ENCODE data around the gene C17orf78.
A peak's percentile ranks its signal among the peaks of the same experiment; 100 is the strongest.
"Not testable (repeated sequence)": the region's sequence is repeated elsewhere in the genome, so short reads cannot be mapped to it uniquely, and the experiment has no call there.

The C17orf78 gene

GRCh38 chr17:37386462-37386861, 10.7 kb downstream of the C17orf78 start:
- no peak for DNase-seq (ENCODE audit: low read depth in 2 of 2)

- DNase-seq (ENCODE audit: low read depth in 2 of 2) = no peak
Observed at GRCh38 chr17:37388266-37388665, 12.5 kb downstream of the C17orf78 start.

- no peak for DNase-seq (ENCODE audit: low read depth in 2 of 2)
Observed at GRCh38 chr17:37389160-37389559, 13.4 kb downstream of the C17orf78 start.

GRCh38 chr17:37391146-37391545, 15.4 kb downstream of the C17orf78 start:
- DNase-seq (ENCODE audit: low read depth in 2 of 2) = no peak

GRCh38 chr17:37392024-37392590, 16.3 kb downstream of the C17orf78 start:
- no peak for DNase-seq (ENCODE audit: low read depth in 2 of 2)

- DNase-seq (ENCODE audit: low read depth in 2 of 2) = no peak
Observed at GRCh38 chr17:37393352-37393751, 17.6 kb downstream of the C17orf78 start.

GRCh38 chr17:37399265-37399803, 23.5 kb downstream of the C17orf78 start:
- no peak for DNase-seq (ENCODE audit: low read depth in 2 of 2)

GRCh38 chr17:37400505-37400904, 24.7 kb downstream of the C17orf78 start:
- DNase-seq (ENCODE audit: low read depth in 2 of 2) = no peak

GRCh38 chr17:37405522-37405921, 29.7 kb downstream of the C17orf78 start:
- not testable (repeated sequence) for DNase-seq (ENCODE audit: low read depth in 2 of 2)

- no peak for DNase-seq (ENCODE audit: low read depth in 2 of 2)
Observed at GRCh38 chr17:37405955-37406634, 30.3 kb downstream of the C17orf78 start.

- DNase-seq (ENCODE audit: low read depth in 2 of 2) = peak; percentile 36 to 56
Observed at GRCh38 chr17:37406635-37407461, 31.1 kb downstream of the C17orf78 start, which contains the start of the genes ACACA and TADA2A. TSS of gene ACACA (minus strand) at chr17:37406836. CDS start at chr17:37406299, 537 bp downstream. TSS of gene TADA2A (plus strand) at chr17:37406886. CDS start at chr17:37411366, 4,480 bp downstream.

GRCh38 chr17:37408145-37408479, 32.3 kb downstream of the C17orf78 start:
- not testable (repeated sequence) for DNase-seq (ENCODE audit: low read depth in 2 of 2)

- DNase-seq (ENCODE audit: low read depth in 2 of 2) = no peak
Observed at GRCh38 chr17:37410357-37410756, 34.6 kb downstream of the C17orf78 start.

- DNase-seq (ENCODE audit: low read depth in 2 of 2) = no peak
Observed at GRCh38 chr17:37413875-37414519, 38.2 kb downstream of the C17orf78 start.

- no peak for DNase-seq (ENCODE audit: low read depth in 2 of 2)
Observed at GRCh38 chr17:37417852-37418251, 42.1 kb downstream of the C17orf78 start.

GRCh38 chr17:37422971-37423625, 47.3 kb downstream of the C17orf78 start:
- no peak for DNase-seq (ENCODE audit: low read depth in 2 of 2)

GRCh38 chr17:37425268-37425667, 49.5 kb downstream of the C17orf78 start:
- no peak for DNase-seq (ENCODE audit: low read depth in 2 of 2)

- DNase-seq (ENCODE audit: low read depth in 2 of 2) = no peak
Observed at GRCh38 chr17:37429039-37429438, 53.3 kb downstream of the C17orf78 start.

GRCh38 chr17:37429453-37429852, 53.7 kb downstream of the C17orf78 start:
- no peak for DNase-seq (ENCODE audit: low read depth in 2 of 2)

GRCh38 chr17:37430051-37430627, 54.4 kb downstream of the C17orf78 start:
- no peak for DNase-seq (ENCODE audit: low read depth in 2 of 2)

- DNase-seq (ENCODE audit: low read depth in 2 of 2) = no peak
Observed at GRCh38 chr17:37432671-37433070, 56.9 kb downstream of the C17orf78 start.
